ENCODE measurements around the gene FBXL20. TPM values are rescaled to one million over a fixed set of nuclear protein-coding genes. Genes with fewer than 3 reads are reported as not detected.

FBXL20 gene
- total RNA-seq, 1 experiment from 2014 or later: 6.8 TPM

- Histone ChIP-seq H3K4me1 (ENCODE audit: insufficient read depth, low read length, poor library complexity, severe bottlenecking) (no peaks in the 10 kb centered on the region), H3K27ac (ENCODE audit: low read depth, low read length, poor library complexity, severe bottlenecking) (no peak overlapping the region), H3K9me3 (ENCODE audit: low read depth, low read length, poor library complexity, severe bottlenecking) (no peaks in the 10 kb centered on the region), H3K27me3 (replicated peaks; ENCODE audit: insufficient read depth, low read depth, low read length, poor library complexity) (no peaks in the 10 kb centered on the region), H3K4me3 (ENCODE audit: low read depth, low read length, poor library complexity, severe bottlenecking) (no peak overlapping the region), H3K36me3 (ENCODE audit: insufficient read depth, low read length, poor library complexity, severe bottlenecking) (peaks cover 28% of the 10 kb centered on the region)
- DNase-seq (ENCODE audit: low spot score): no peak
- no peak for TF ChIP-seq CTCF (conservative IDR thresholded peaks at IDR 0.05; ENCODE audit: low read depth, low read length)
- TF ChIP-seq EZH2 (IDR thresholded peaks at IDR 0.05; ENCODE audit: borderline replicate concordance, low read depth, low read length, poor library complexity, severe bottlenecking): no peak
- POLR2A ChIA-PET (ENCODE audit: low non-redundant PET): no interaction called here
- intact Hi-C loops (cut with micrococcal nuclease; ENCODE audit: unreplicated experiment): no loop called here
- BruUV-seq (replicated peaks): no TSS peak
- CTCF ChIA-PET: no interaction called here
Observed at GRCh38 chr17:39408360-39408759, 6.9 kb upstream of the FBXL20 start.

GRCh38 chr17:39406951-39407350 lies 5.5 kb upstream of the FBXL20 start:
- intact Hi-C loops (cut with micrococcal nuclease; ENCODE audit: unreplicated experiment): no loop called here
- TF ChIP-seq CTCF (conservative IDR thresholded peaks at IDR 0.05; ENCODE audit: low read depth, low read length) (no peak), EZH2 (IDR thresholded peaks at IDR 0.05; ENCODE audit: borderline replicate concordance, low read depth, low read length, poor library complexity, severe bottlenecking) (no peak)
- no peaks in the 10 kb centered on the region for H3K4me1 ChIP-seq (ENCODE audit: insufficient read depth, low read length, poor library complexity, severe bottlenecking)
- H3K27ac ChIP-seq (ENCODE audit: low read depth, low read length, poor library complexity, severe bottlenecking): no peak overlapping the region
- BruUV-seq (replicated peaks): no TSS peak
- H3K36me3 ChIP-seq (ENCODE audit: insufficient read depth, low read length, poor library complexity, severe bottlenecking): peaks cover 22% of the 10 kb centered on the region
- DNase-seq (ENCODE audit: low spot score): no peak
- no peak overlapping the region for H3K4me3 ChIP-seq (ENCODE audit: low read depth, low read length, poor library complexity, severe bottlenecking)
- POLR2A ChIA-PET (ENCODE audit: low non-redundant PET): no interaction called here
- CTCF ChIA-PET: no interaction called here
- no peaks in the 10 kb centered on the region for H3K27me3 ChIP-seq (replicated peaks; ENCODE audit: insufficient read depth, low read depth, low read length, poor library complexity)
- no peaks in the 10 kb centered on the region for H3K9me3 ChIP-seq (ENCODE audit: low read depth, low read length, poor library complexity, severe bottlenecking)

- no peaks in the 10 kb centered on the region for H3K4me1 ChIP-seq (ENCODE audit: insufficient read depth, low read length, poor library complexity, severe bottlenecking)
- no peaks in the 10 kb centered on the region for H3K9me3 ChIP-seq (ENCODE audit: low read depth, low read length, poor library complexity, severe bottlenecking)
- H3K27me3 ChIP-seq (replicated peaks; ENCODE audit: insufficient read depth, low read depth, low read length, poor library complexity): no peaks in the 10 kb centered on the region
- intact Hi-C loops (cut with micrococcal nuclease; ENCODE audit: unreplicated experiment): no loop called here
- CTCF ChIA-PET: no interaction called here
- DNase-seq (ENCODE audit: low spot score): no peak
- POLR2A ChIA-PET (ENCODE audit: low non-redundant PET): no interaction called here
- TF ChIP-seq EZH2 (IDR thresholded peaks at IDR 0.05; ENCODE audit: borderline replicate concordance, low read depth, low read length, poor library complexity, severe bottlenecking) (no peak), CTCF (conservative IDR thresholded peaks at IDR 0.05; ENCODE audit: low read depth, low read length) (no peak)
- peaks cover 21% of the 10 kb centered on the region for H3K36me3 ChIP-seq (ENCODE audit: insufficient read depth, low read length, poor library complexity, severe bottlenecking)
- no TSS peak for BruUV-seq (replicated peaks)
- no peak overlapping the region for H3K27ac ChIP-seq (ENCODE audit: low read depth, low read length, poor library complexity, severe bottlenecking)
- H3K4me3 ChIP-seq (ENCODE audit: low read depth, low read length, poor library complexity, severe bottlenecking): no peak overlapping the region
Observed at GRCh38 chr17:39405436-39405835, 4.0 kb upstream of the FBXL20 start.

Measured in A673 (cell line).